HepG2 (cell line): ENCODE results near the gene CLIC6. TPM values are rescaled to one million over a fixed set of nuclear protein-coding genes. Genes with fewer than 3 reads are reported as not detected.

Experiments
- BHLHE40 ChIP-seq: IDR thresholded peaks from 2 replicates; pipeline ENCODE4 v1.6.1; 2011; ENCODE audit warnings: low read length, improper control_type of control experiment
- BRCA1 ChIP-seq: sonication (generic); formaldehyde crosslinking; IDR thresholded peaks from 2 replicates; pipeline ENCODE4 v1.4.0; 2020; ENCODE audit warnings: missing genetic modification reagents
- CHCHD3 ChIP-seq: sonication (generic); formaldehyde crosslinking; IDR thresholded peaks from 2 replicates; pipeline ENCODE4 v1.8.0; 2022; ENCODE audit warnings: mild to moderate bottlenecking, missing genetic modification reagents, moderate library complexity
- DR1 ChIP-seq: sonication (generic); formaldehyde crosslinking; IDR thresholded peaks from 2 replicates; pipeline ENCODE4 v1.8.0; 2021; ENCODE audit warnings: mild to moderate bottlenecking, missing genetic modification reagents, inconsistent platforms
- HIVEP1 ChIP-seq: sonication (generic); formaldehyde crosslinking; IDR thresholded peaks from 2 replicates; pipeline ENCODE4 v1.4.0; 2020; ENCODE audit warnings: mild to moderate bottlenecking, missing genetic modification reagents
- HNRNPL ChIP-seq: fragments of 200-400 bp; formaldehyde crosslinking; IDR thresholded peaks from 2 replicates; pipeline ENCODE4 v1.6.1; 2017; ENCODE audit warnings: mild to moderate bottlenecking, low read depth, low read length
- MAFK ChIP-seq, 2 experiments: IDR thresholded peaks in 1 of 2; conservative IDR thresholded peaks in 1 of 2; 2 replicates each; pipeline ENCODE4 v1.6.1; 2011; ENCODE audit warnings: improper control_type of control experiment in 2 of 2, low read length in 2 of 2
- NCOA1 ChIP-seq: sonication (generic); formaldehyde crosslinking; IDR thresholded peaks from 2 replicates; pipeline ENCODE4 v1.9.0; 2021; ENCODE audit warnings: missing genetic modification reagents
- PAX8 ChIP-seq: sonication (generic); formaldehyde crosslinking; IDR thresholded peaks from 2 replicates; pipeline ENCODE4 v1.8.0; 2022; ENCODE audit warnings: mild to moderate bottlenecking, missing genetic modification reagents, borderline replicate concordance
- PITX1 ChIP-seq: sonication (generic); formaldehyde crosslinking; IDR thresholded peaks from 2 replicates; pipeline ENCODE4 v1.5.1; 2020; ENCODE audit warnings: mild to moderate bottlenecking, missing genetic modification reagents
- SP2 ChIP-seq: sonication (generic); formaldehyde crosslinking; IDR thresholded peaks from 2 replicates; pipeline ENCODE4 v1.5.1; 2020; ENCODE audit warnings: mild to moderate bottlenecking, missing genetic modification reagents
- TBX3 ChIP-seq: fragments of 450-650 bp; IDR thresholded peaks from 2 replicates; pipeline ENCODE4 v1.6.1; 2017; ENCODE audit warnings: antibody characterized with exemption, mild to moderate bottlenecking, inconsistent platforms, borderline replicate concordance
- TCF7 ChIP-seq: sonication (generic); IDR thresholded peaks from 2 replicates; pipeline ENCODE4 v1.6.1; 2016; ENCODE audit warnings: antibody characterized with exemption, low read depth
- XRCC5 ChIP-seq: fragments of 200-400 bp; formaldehyde crosslinking; optimal IDR thresholded peaks from 2 replicates; pipeline ENCODE3; 2017; ENCODE audit warnings: mild to moderate bottlenecking, low read length
- YEATS4 ChIP-seq: sonication (generic); formaldehyde crosslinking; IDR thresholded peaks from 2 replicates; pipeline ENCODE4 v1.4.0; 2020; ENCODE audit warnings: missing genetic modification reagents, borderline replicate concordance
- ZBED4 ChIP-seq: sonication (generic); formaldehyde crosslinking; IDR thresholded peaks from 2 replicates; pipeline ENCODE4 v1.4.0; 2020; ENCODE audit warnings: missing genetic modification reagents, borderline replicate concordance
- ZC3H4 ChIP-seq: sonication (generic); formaldehyde crosslinking; IDR thresholded peaks from 2 replicates; pipeline ENCODE4 v1.4.0; 2020; ENCODE audit warnings: missing genetic modification reagents, borderline replicate concordance
- ZNF12 ChIP-seq: sonication (generic); formaldehyde crosslinking; IDR thresholded peaks from 2 replicates; pipeline ENCODE4 v1.5.0; 2020; ENCODE audit warnings: missing genetic modification reagents
- ZSCAN25 ChIP-seq: sonication (generic); formaldehyde crosslinking; IDR thresholded peaks from 2 replicates; pipeline ENCODE4 v1.8.0; 2022; ENCODE audit warnings: mild to moderate bottlenecking, missing genetic modification reagents
- polyA plus RNA-seq, 8 experiments: library from polyadenylated mRNA; depleted of rRNA in 3 of 8; stranded (reverse) in 7 of 8; unstranded in 1 of 8; fragments of >200 nt; fragmentation: Illumina TruSeq in 4 of 8; extraction: Trizol in 4 of 8; gene quantifications; 2 replicates each; pipeline versions ENCODE4 v1.2.1 to v1.2.3, GENCODE V29; 2011 to 2016; ENCODE audit warnings: low read depth in 4 of 8, missing spikeins in 1 of 8, mixed read lengths in 1 of 8; ENCODE audit not compliant: insufficient read depth in 1 of 8
- total RNA-seq, 5 experiments: library from RNA; depleted of rRNA; stranded (reverse); fragments of >200 nt; fragmentation: Illumina TruSeq; extraction: Trizol; gene quantifications; 2 replicates each; pipeline ENCODE4 v1.2.3, GENCODE V29; 2016; ENCODE audit warnings: low read depth in 1 of 5
- TF ChIP-seq, protein P1 (sequence below): sonication (generic); formaldehyde crosslinking; conservative IDR thresholded peaks from 2 replicates; pipeline ENCODE4 v1.4.0; 2020; ENCODE audit warnings: mild to moderate bottlenecking, missing genetic modification reagents, moderate library complexity
- TF ChIP-seq, protein P2 (sequence below): IDR thresholded peaks from 2 replicates; pipeline ENCODE4 v1.6.1; 2016; ENCODE audit warnings: mild to moderate bottlenecking, missing biosample characterization, missing genetic modification reagents

Gene CLIC6
- total and polyA plus RNA-seq, 2 of the 13 experiments (the other 11 are each of a cell fraction or from before 2014, with no cell fraction given) = not detected

DNA sequence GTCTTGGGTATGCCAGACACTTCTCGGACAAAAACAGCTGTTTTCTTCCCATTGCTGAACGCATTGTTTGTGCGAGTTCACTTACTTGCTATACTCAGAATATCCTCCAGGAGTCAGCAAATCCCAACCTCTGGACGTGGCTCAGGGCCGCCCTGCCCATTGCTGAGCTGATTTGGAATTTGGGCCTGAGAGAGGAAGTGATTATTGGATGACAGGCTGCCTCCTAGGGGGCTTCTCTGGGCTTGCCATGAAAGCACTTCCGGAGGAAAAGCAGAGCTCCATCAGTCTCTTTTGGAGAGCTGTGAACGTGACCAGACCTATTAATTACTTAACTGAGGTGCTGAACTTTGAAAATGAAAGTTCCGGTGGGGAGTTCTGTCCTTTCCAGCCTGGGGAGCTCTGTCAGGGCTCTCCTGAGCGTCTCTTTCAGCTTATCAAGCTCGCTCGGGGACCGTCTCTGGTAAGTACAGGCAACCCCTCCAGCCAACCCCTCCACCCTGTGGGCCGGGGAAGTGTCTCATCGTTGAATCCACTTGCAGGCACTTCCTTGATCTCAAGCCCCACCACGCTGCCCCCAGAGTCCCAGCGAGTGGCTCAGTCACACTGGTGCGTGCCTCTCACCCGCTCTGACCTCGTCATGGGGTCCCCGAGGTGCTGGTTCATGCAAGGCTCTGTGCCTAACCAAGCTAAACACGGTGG lies 76.9 kb downstream of the CLIC6 start (continued):
- no peak for TF ChIP-seq NCOA1 (CRISPR knock-in tag)
- TF ChIP-seq ZNF12 (CRISPR knock-in tag) = no peak
- TF ChIP-seq SP2 (CRISPR knock-in tag) = no peak
- TF ChIP-seq, protein P1, sequence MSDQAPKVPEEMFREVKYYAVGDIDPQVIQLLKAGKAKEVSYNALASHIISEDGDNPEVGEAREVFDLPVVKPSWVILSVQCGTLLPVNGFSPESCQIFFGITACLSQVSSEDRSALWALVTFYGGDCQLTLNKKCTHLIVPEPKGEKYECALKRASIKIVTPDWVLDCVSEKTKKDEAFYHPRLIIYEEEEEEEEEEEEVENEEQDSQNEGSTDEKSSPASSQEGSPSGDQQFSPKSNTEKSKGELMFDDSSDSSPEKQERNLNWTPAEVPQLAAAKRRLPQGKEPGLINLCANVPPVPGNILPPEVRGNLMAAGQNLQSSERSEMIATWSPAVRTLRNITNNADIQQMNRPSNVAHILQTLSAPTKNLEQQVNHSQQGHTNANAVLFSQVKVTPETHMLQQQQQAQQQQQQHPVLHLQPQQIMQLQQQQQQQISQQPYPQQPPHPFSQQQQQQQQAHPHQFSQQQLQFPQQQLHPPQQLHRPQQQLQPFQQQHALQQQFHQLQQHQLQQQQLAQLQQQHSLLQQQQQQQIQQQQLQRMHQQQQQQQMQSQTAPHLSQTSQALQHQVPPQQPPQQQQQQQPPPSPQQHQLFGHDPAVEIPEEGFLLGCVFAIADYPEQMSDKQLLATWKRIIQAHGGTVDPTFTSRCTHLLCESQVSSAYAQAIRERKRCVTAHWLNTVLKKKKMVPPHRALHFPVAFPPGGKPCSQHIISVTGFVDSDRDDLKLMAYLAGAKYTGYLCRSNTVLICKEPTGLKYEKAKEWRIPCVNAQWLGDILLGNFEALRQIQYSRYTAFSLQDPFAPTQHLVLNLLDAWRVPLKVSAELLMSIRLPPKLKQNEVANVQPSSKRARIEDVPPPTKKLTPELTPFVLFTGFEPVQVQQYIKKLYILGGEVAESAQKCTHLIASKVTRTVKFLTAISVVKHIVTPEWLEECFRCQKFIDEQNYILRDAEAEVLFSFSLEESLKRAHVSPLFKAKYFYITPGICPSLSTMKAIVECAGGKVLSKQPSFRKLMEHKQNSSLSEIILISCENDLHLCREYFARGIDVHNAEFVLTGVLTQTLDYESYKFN = no peak
- peak; percentile 43 for TF ChIP-seq PITX1
- no peak for TF ChIP-seq ZSCAN25 (CRISPR knock-in tag)
- peak; percentile 77 for TF ChIP-seq XRCC5
- TF ChIP-seq BHLHE40 = no peak; the same call in 1 of the 2 replicates
- TF ChIP-seq ZBED4 = peak; percentile 73; the same call in 1 of the 2 replicates
- no peak for TF ChIP-seq PAX8 (CRISPR knock-in tag)
- no peak for TF ChIP-seq HNRNPL
- TF ChIP-seq ZC3H4 (CRISPR knock-in tag) = no peak
- TF ChIP-seq BRCA1 = no peak
- peak; percentile 35 to 54; a peak in 2 of 4 replicates for TF ChIP-seq MAFK (conservative IDR thresholded peaks at IDR 0.05 in 1 of 2, IDR thresholded peaks at IDR 0.05 in 1 of 2; ENCODE audit: low read length in 2 of 2)
- peak; percentile 51; the same call in 1 of the 2 replicates for TF ChIP-seq YEATS4 (CRISPR knock-in tag)
- TF ChIP-seq TCF7 = no peak
- TF ChIP-seq DR1 = no peak
- TF ChIP-seq HIVEP1 = no peak
- no peak for TF ChIP-seq CHCHD3 (CRISPR knock-in tag)
- TF ChIP-seq, protein P2, sequence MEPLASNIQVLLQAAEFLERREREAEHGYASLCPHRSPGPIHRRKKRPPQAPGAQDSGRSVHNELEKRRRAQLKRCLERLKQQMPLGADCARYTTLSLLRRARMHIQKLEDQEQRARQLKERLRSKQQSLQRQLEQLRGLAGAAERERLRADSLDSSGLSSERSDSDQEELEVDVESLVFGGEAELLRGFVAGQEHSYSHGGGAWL (CRISPR knock-in tag) = no peak
- no peak for TF ChIP-seq TBX3
